Gastroesophageal sphincter (tissue), 3 donors: Measurements from ENCODE around the gene DNAH17.

Experiments
- POLR2A ChIP-seq, 2 donors: fragments of 450-650 bp; IDR thresholded peaks; one replicate each; pipeline ENCODE4 v1.6.1; 2017; ENCODE audit warnings: antibody characterized with exemption in 2 of 2, mild to moderate bottlenecking in 2 of 2, moderate library complexity in 1 of 2
- POLR2AphosphoS5 ChIP-seq: sonication (generic); formaldehyde crosslinking; IDR thresholded peaks from one replicate; pipeline ENCODE4 v1.6.1; 2017; ENCODE audit warnings: antibody characterized with exemption
- TF ChIP-seq, protein P1 (sequence below), 4 experiments: fragments of 200-600 bp in 2 of 4; fragments of 450-650 bp in 2 of 4; sonication (generic) in 1 of 4; IDR thresholded peaks; one replicate each; pipeline ENCODE4 v1.5.1; 2017 to 2019; ENCODE audit warnings: antibody characterized with exemption in 4 of 4, mild to moderate bottlenecking in 2 of 4, moderate library complexity in 2 of 4

DNA sequence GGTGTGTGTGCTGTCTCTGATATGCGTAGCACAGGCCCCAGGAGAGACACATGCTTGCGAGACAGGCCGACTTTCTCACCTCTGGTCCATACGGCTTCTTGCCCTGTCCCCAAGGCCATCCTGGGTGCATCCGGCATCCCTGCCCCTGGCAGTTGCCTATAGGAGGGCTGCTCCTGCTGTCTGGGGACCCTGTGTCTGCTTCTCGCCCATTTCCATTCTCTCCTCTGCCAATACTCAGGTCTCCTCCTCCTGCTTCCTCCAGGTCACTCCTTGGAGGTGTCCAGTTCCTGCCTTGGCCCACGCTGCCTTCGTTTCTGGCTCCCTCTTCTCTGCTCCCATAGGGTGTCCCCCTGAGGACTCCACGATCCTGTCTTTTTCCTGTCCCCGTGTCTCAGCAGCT lies 89.0 kb downstream of the DNAH17 start:
- TF ChIP-seq, protein P1, sequence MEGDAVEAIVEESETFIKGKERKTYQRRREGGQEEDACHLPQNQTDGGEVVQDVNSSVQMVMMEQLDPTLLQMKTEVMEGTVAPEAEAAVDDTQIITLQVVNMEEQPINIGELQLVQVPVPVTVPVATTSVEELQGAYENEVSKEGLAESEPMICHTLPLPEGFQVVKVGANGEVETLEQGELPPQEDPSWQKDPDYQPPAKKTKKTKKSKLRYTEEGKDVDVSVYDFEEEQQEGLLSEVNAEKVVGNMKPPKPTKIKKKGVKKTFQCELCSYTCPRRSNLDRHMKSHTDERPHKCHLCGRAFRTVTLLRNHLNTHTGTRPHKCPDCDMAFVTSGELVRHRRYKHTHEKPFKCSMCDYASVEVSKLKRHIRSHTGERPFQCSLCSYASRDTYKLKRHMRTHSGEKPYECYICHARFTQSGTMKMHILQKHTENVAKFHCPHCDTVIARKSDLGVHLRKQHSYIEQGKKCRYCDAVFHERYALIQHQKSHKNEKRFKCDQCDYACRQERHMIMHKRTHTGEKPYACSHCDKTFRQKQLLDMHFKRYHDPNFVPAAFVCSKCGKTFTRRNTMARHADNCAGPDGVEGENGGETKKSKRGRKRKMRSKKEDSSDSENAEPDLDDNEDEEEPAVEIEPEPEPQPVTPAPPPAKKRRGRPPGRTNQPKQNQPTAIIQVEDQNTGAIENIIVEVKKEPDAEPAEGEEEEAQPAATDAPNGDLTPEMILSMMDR (IDR thresholded peaks at IDR 0.05): no peak
- TF ChIP-seq POLR2A (IDR thresholded peaks at IDR 0.05) (no peak), POLR2AphosphoS5 (no peak)
